Vagina (tissue), 2 donors: ENCODE results near the gene DDX31. TPM values are rescaled to one million over a fixed set of nuclear protein-coding genes. Genes with fewer than 3 reads are reported as not detected.

Experiments used
- DNase-seq, 2 donors: peaks; one replicate each; pipeline ENCODE4 v3.0.0-alpha.2; 2017; ENCODE audit errors: extremely low spot score in 2 of 2
- H3K27ac ChIP-seq: fragments of 200-600 bp; sonication (generic); one replicate; pipeline ENCODE4 v1.5.1; 2019
- H3K27me3 ChIP-seq: fragments of 200-600 bp; sonication (generic); one replicate; pipeline ENCODE4 v1.5.1; 2019
- H3K36me3 ChIP-seq, 2 donors: fragments of 200-600 bp; sonication (generic); one replicate each; pipeline ENCODE4 v1.5.1; 2017 to 2019
- H3K4me1 ChIP-seq: fragments of 200-600 bp; sonication (generic); one replicate; pipeline ENCODE4 v1.5.1; 2019
- H3K4me3 ChIP-seq, 2 donors: fragments of 200-600 bp; sonication (generic); 1 replicate in 1 of 2; 2 replicates in 1 of 2; pipeline ENCODE4 v1.5.1; 2016 to 2019
- H3K9me3 ChIP-seq: fragments of 200-600 bp; sonication (generic); one replicate; pipeline ENCODE4 v1.5.1; 2019
- CTCF ChIP-seq, 3 experiments: fragments of 450-650 bp in 2 of 3; fragments of 200-600 bp in 1 of 3; sonication (generic) in 1 of 3; IDR thresholded peaks; one replicate each; pipeline ENCODE4 v1.5.1; 2017 to 2019; ENCODE audit warnings: antibody characterized with exemption in 3 of 3, mild to moderate bottlenecking in 2 of 3, moderate library complexity in 2 of 3
- POLR2A ChIP-seq, 2 donors: fragments of 450-650 bp; IDR thresholded peaks; one replicate each; pipeline ENCODE4 v1.6.1; 2017; ENCODE audit warnings: antibody characterized with exemption in 2 of 2, mild to moderate bottlenecking in 2 of 2, moderate library complexity in 2 of 2
- POLR2AphosphoS5 ChIP-seq, 2 donors: sonication (generic); formaldehyde crosslinking; IDR thresholded peaks; one replicate each; pipeline ENCODE4 v1.9.0; 2017; ENCODE audit warnings: antibody characterized with exemption in 2 of 2, mild to moderate bottlenecking in 2 of 2, low read depth in 1 of 2; ENCODE audit not compliant: insufficient read depth in 1 of 2
- intact Hi-C: fragments of 100-400 bp; cut with DNase I; formaldehyde crosslinking; loops from one replicate; pipeline ENCODE4 v1.15.1; 2023
- total RNA-seq: library from RNA; depleted of rRNA; stranded (reverse); fragments of >200 nt; gene quantifications from one replicate; pipeline ENCODE4 v1.2.3, GENCODE V29; 2016

DDX31 gene
- total RNA-seq, 1 donor from 2014 or later, result 17.9 TPM

DNA sequence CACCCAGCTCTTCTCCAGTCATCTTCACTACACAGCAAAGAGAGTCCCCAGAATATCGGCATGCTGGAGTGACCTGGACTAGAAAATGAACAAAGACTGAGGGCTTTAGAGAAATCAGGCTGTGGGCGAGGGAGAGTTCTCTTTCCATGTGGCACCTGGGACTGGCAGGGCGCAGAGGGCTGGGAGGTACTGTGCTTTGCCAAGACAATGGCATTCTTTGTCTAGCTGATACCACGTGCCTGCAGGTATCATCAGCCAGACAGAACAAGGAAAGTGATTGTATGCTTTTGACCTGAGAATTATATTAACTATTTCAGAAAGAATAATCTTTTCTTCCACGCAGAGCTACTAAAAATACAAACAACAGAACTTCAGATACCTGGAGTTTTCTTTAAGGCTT, 30.5 kb downstream of the DDX31 start:
- Histone ChIP-seq H3K4me3 (no peak overlapping the region), H3K9me3 (no peaks in the 10 kb centered on the region), H3K36me3 (peaks cover 0 to 46% of the 10 kb centered on the region in 2 donors), H3K27me3 (no peaks in the 10 kb centered on the region), H3K27ac (no peak overlapping the region), H3K4me1 (no peaks in the 10 kb centered on the region)
- intact Hi-C loops, result no loop called here
- DNase-seq, result no peak
- no peak for TF ChIP-seq POLR2AphosphoS5 (IDR thresholded peaks at IDR 0.05; ENCODE audit: insufficient read depth in 1 of 2, low read depth in 1 of 2)
- TF ChIP-seq CTCF (IDR thresholded peaks at IDR 0.05), result no peak
- TF ChIP-seq POLR2A (IDR thresholded peaks at IDR 0.05), result no peak

DNA sequence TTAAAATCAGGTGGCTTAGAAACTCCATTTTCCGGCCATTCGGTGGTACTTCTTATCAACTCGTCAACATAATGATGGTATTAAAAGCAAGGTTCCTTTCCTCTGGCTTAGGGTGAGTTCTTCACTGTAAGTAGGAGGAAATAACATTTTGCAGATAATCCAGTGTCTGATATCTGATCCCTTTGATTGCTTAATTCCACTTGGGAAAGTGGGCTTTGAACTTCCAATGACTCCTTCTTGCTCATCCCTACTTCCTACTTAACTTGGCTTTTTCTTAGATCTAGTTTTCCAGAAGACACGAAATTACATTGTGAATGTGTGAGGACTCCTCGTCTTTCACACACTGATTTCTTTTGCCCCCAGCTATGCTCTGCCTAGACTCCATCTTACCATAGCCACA, 31.5 kb downstream of the DDX31 start:
- no peaks in the 10 kb centered on the region for H3K4me1 ChIP-seq

GRCh38 chr9:132637801-132638200, 32.0 kb downstream of the DDX31 start:
- no peak overlapping the region for H3K27ac ChIP-seq
- peaks cover 0 to 42% of the 10 kb centered on the region in 2 donors for H3K36me3 ChIP-seq
- H3K4me3 ChIP-seq, result no peak overlapping the region
- TF ChIP-seq POLR2A (IDR thresholded peaks at IDR 0.05) (no peak), POLR2AphosphoS5 (IDR thresholded peaks at IDR 0.05; ENCODE audit: insufficient read depth in 1 of 2, low read depth in 1 of 2) (no peak), CTCF (IDR thresholded peaks at IDR 0.05) (no peak)
- no peaks in the 10 kb centered on the region for H3K9me3 ChIP-seq
- H3K4me1 ChIP-seq, result no peaks in the 10 kb centered on the region
- intact Hi-C loops, result no loop called here
- no peaks in the 10 kb centered on the region for H3K27me3 ChIP-seq
- no peak for DNase-seq

More for the DNA sequence above, 31.5 kb downstream of the DDX31 start:
- Histone ChIP-seq H3K27me3 (no peaks in the 10 kb centered on the region), H3K4me3 (no peak overlapping the region), H3K36me3 (peaks cover 0 to 42% of the 10 kb centered on the region in 2 donors), H3K27ac (no peak overlapping the region), H3K9me3 (no peaks in the 10 kb centered on the region)
- intact Hi-C loops, result no loop called here
- TF ChIP-seq POLR2A (IDR thresholded peaks at IDR 0.05), result no peak
- no peak for TF ChIP-seq CTCF (IDR thresholded peaks at IDR 0.05)
- no peak for DNase-seq

DNA sequence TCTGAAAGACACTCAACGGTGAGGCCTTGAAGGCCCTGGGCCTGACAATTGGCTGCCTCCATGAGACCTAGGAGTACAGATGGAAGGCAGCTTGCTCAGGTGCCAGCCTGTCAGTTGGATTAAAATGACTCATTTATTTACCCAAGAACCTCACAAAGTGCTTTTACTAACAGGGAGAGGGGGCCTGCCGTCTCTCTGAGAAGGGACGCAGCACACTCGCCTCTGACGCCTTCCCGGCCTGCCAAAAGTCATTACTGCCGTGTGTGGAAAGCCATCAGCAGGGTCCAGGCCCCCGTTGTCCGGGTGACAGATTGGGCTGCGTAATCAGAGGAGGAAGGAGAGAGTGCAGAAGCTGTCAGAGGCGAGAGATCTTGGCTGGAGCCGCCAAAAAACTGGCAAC, 32.4 kb downstream of the DDX31 start:
- DNase-seq, result no peak
- Histone ChIP-seq H3K4me3 (no peak overlapping the region), H3K4me1 (no peaks in the 10 kb centered on the region), H3K9me3 (no peaks in the 10 kb centered on the region), H3K27me3 (no peaks in the 10 kb centered on the region), H3K36me3 (peaks cover 0 to 42% of the 10 kb centered on the region in 2 donors), H3K27ac (no peak overlapping the region)
- intact Hi-C loops, result no loop called here
- TF ChIP-seq POLR2A (IDR thresholded peaks at IDR 0.05), result no peak
- TF ChIP-seq CTCF (IDR thresholded peaks at IDR 0.05), result no peak
- no peak for TF ChIP-seq POLR2AphosphoS5 (IDR thresholded peaks at IDR 0.05; ENCODE audit: insufficient read depth in 1 of 2, low read depth in 1 of 2)

DNA sequence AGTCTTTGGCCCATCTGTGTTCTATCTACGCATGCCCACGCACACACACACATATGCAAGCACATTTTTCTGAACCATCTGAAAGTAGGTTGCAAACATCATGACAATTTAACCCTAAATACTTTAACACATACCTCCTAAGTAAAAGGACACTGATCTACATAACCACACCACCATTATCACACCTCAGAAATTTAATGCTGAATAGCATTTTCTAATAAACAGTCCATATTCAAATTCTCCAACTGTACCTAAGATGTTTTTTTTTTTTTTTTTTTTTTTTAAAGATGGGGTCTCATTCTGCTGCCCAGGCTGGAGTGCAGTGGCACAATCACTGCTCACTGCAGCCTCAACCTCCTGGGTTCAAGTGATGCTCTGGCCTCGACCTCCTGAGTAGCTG, 35.5 kb downstream of the DDX31 start:
- no peak overlapping the region for H3K27ac ChIP-seq
- H3K4me3 ChIP-seq, result no peak overlapping the region
- H3K36me3 ChIP-seq, result peaks cover 0 to 26% of the 10 kb centered on the region in 2 donors
- no peaks in the 10 kb centered on the region for H3K27me3 ChIP-seq
- no peaks in the 10 kb centered on the region for H3K9me3 ChIP-seq
- TF ChIP-seq POLR2A (IDR thresholded peaks at IDR 0.05) (no peak), CTCF (IDR thresholded peaks at IDR 0.05) (no peak), POLR2AphosphoS5 (IDR thresholded peaks at IDR 0.05; ENCODE audit: insufficient read depth in 1 of 2, low read depth in 1 of 2) (no peak)
- intact Hi-C loops, result no loop called here
- DNase-seq, result no peak
- no peaks in the 10 kb centered on the region for H3K4me1 ChIP-seq
